Fibroblast of mammary gland (primary cell): ENCODE results near the gene ZC3H18.
"Not testable (repeated sequence)": the region's sequence is repeated elsewhere in the genome, so short reads cannot be mapped to it uniquely, and the experiment has no call there.

ENCODE experiments used
- DNase-seq: peaks from one replicate; pipeline ENCODE4 v3.0.0-alpha.2; 2010; ENCODE audit warnings: low read depth
- H3K4me3 ChIP-seq: 2 replicates; pipeline ENCODE4 v1.5.1; 2011; ENCODE audit warnings: low read depth, mild to moderate bottlenecking, low read length, moderate library complexity; ENCODE audit not compliant: control insufficient read depth
- TF ChIP-seq, protein P1 (sequence below): conservative IDR thresholded peaks from 2 replicates; pipeline ENCODE4 v1.5.1; 2011; ENCODE audit warnings: low read depth, low read length, inconsistent platforms; ENCODE audit not compliant: control insufficient read depth, insufficient read depth

Gene ZC3H18

DNA sequence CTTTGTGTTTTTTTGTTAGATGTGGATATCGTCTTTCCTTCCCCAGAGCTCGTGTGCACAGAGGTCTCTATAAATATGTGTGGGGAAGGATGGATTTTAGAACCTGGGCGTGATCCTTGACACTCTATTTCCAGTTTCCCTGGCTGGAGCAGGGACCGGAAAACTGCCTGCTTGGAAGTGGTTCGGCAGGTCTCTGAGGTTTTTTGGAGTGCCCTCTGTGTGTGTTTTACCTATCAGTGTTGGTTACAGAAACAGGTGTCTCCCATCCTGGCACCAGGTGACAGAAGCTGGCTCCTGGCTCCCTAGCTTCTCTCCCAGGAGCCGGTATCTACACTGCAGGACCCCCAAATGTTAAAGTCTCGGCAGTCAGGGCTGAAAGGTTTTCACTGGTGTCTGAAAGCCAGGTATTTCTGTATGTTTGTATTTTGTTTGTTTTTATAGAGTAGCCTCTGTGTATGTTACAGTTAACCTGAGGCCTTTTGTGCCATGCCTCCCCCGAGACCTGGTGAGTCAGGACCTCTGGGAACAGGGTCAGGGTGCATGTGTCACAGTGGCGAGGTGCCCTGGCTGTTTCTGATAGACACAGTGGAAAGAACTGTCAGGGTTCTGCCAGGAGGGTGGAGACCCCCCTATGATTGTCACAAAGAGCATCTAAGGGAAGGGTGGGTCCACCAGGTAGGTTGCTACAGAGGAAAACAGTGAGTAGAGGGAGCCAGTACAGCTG is 31.3 kb downstream of the ZC3H18 start:
- TF ChIP-seq, protein P1, sequence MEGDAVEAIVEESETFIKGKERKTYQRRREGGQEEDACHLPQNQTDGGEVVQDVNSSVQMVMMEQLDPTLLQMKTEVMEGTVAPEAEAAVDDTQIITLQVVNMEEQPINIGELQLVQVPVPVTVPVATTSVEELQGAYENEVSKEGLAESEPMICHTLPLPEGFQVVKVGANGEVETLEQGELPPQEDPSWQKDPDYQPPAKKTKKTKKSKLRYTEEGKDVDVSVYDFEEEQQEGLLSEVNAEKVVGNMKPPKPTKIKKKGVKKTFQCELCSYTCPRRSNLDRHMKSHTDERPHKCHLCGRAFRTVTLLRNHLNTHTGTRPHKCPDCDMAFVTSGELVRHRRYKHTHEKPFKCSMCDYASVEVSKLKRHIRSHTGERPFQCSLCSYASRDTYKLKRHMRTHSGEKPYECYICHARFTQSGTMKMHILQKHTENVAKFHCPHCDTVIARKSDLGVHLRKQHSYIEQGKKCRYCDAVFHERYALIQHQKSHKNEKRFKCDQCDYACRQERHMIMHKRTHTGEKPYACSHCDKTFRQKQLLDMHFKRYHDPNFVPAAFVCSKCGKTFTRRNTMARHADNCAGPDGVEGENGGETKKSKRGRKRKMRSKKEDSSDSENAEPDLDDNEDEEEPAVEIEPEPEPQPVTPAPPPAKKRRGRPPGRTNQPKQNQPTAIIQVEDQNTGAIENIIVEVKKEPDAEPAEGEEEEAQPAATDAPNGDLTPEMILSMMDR: no peak
- H3K4me3 ChIP-seq: no peak overlapping the region
- no peak for DNase-seq

DNA sequence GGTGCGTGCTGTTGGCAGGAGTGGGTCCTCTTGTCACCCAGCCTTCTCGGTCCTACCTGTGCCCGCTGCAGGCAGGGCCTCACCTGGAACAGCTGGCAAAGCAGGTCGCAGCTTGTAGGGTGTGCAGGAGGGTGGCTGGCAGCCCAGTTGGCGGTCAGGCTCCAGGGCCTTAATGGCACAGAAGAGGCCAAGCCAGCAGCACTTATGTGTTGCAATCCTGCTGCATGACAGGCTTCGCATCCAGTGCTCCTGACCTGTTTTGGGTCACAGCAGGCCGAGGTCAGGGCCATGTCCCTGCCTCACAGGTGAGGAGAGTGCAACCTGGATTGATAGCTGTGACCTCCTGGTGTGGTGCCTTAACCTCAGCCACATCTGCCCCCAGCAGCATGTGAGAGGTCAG is 31.9 kb downstream of the ZC3H18 start:
- H3K4me3 ChIP-seq: no peak overlapping the region
- DNase-seq: no peak
- TF ChIP-seq, protein P1: no peak

DNA sequence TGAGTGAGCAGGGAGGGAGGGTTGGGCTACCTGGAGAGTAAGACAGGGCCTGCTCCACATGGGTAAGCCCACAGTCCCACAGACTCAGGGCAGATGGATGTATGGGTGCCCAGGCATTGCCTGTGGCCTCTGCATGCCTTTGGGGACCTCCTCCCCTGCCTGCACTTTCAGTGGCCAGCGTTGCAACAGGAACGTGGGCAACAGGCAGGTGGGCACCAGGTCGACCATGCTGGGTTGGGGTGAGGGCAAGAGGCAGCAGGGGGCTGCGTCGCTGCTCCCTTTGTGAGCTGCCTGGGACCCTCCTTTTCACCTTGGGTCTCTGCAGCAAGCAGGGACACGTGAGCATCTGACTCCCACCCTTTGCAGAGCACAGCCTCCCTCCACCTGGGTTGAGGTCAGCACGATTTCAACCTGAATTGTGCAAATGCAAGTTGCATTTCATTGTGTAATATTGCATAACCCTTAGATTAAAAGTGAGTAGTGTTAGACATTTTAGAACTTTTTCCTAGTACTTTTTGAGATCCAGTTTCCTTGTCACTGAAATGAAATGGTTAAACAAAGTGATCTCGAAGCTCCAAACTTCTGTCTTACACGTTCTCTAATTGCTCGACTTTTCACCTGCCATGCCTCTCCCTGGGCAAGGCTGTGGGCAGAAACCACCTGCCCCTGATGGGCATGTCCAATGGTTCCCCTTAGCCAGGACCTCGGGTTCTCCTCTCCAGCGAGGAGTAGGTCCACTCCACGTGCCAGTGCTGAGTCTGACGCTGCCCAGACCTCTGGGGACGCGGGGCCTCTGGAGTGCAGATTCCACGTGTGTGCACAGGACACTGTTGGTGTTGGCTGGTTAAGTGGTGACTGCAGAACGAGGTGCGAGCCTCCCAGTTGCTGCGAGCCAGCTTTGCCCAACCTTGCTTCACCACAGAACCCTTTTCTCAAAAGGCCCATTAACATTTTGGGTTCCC is 35.3 kb downstream of the ZC3H18 start:
- TF ChIP-seq, protein P1: no peak
- no peak for DNase-seq

DNA sequence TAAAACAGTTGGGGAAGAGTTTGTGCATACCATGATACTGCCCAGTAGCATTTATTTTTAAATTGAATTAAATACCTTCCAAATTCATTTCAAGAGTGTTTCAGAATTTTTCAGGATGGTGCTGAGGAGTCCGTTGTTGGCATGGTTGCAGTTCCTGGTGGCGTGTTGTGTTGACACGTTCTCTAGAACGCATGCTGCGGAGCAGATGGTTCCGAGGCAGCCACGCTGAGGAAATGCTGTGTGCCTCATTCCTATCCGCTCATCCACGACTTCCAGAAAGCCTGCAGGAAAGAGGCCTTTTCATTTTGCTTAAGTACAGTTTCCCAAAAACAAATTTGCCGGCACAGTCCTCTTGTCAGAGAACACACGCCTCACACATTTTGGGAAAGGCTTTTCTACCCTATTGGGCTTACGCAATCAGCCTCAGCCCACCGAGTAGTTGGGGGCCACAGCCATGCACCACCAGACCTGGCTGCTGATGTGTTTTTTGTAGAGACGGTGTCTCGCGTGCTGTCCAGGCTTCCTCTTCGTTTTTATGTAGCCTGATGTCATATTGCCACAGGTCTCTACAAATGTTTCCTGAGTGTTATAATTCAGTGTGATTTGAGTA is 36.0 kb downstream of the ZC3H18 start:
- DNase-seq: no peak
- TF ChIP-seq, protein P1: no peak

More for the DNA sequence above, 35.3 kb downstream of the ZC3H18 start:
- H3K4me3 ChIP-seq: no peak overlapping the region

DNA sequence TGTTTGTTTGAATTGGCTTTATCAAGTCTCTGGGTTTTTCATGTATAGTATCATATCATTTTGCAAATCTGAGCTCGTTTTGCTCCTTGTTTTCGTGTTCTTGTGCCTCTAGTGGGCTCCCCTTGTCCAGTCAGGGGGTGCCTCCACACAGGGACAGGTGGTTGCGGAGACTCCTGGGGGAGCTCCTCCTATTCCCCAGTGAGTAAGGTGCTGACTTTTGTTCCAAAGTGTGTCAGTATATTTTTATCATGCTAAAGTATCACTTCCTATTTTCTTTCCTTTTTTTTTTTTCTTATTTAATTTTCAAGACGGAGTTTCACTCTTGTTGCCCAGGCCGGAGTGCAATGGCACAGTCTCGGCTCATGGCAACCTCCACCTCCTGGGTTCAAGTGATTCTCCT is 37.9 kb downstream of the ZC3H18 start:
- no peak for DNase-seq
- no peak overlapping the region for H3K4me3 ChIP-seq
- TF ChIP-seq, protein P1: no peak

More for the DNA sequence above, 36.0 kb downstream of the ZC3H18 start:
- no peak overlapping the region for H3K4me3 ChIP-seq

DNA sequence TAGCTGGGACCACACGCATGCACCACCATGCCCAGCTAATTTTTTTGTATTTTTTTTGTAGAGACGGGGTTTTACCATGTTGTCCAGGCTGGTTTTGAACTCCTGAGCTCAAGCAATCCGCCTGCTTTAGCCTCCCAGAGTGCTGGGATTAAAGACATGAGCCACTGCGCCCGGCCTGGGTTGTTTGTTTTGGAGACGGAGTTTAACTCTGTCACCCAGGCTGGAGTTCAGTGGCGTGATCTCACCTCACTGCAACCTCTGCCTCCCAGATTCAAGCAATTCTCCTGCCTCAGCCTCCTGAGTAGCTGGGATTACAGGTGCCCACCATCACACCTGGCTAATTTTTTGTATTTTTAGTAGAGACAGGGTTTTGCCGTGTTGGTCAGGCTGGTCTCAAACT is 39.2 kb downstream of the ZC3H18 start:
- not testable (repeated sequence) for DNase-seq

More for the DNA sequence above, 39.2 kb downstream of the ZC3H18 start:
- not testable (repeated sequence) for H3K4me3 ChIP-seq
